GM20000 (cell line): Measurements from ENCODE around the gene CYP27A1.

Experiments used
- DNase-seq: peaks from one replicate; pipeline ENCODE4 v3.0.0; 2012; ENCODE audit warnings: low spot score
- CTCF ChIP-seq: IDR thresholded peaks from 2 replicates; pipeline ENCODE4 v1.5.1; 2012; ENCODE audit warnings: mild to moderate bottlenecking, control low read depth; ENCODE audit errors: extremely low read depth, missing control alignments

CYP27A1 gene

DNA sequence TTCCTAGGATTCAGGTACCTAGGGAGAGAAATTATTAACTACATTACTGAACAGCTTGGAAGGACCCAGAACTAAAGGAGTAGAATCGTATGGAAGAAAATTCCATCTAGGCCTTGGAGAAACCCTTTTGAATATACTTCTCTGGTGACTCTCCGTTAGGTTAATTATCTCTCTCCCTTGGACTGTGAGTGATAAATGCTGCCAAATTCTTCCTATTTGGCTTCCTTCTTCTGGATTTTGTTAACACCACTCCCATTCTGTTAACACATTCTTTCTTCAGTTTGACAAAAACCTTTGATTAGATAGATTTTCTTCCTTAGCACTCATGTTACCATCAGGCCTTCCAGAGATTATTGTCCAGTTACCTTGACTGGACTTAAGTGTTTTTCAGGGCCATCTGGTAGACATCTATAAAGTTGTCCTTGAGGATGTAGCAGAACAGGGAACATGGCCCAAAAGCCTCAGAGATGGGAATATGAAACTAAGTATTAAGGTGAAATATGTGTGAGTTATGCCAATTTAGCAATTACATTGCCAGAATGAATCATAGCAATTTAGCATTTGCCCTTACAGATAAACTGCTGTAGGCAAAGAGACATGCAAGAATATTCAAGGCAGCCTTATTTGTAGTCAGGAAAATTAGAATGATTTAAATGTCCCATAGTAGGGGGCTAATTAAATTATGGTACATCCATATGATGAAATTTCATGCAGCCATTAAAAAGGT, 6.7 kb downstream of the CYP27A1 start:
- TF ChIP-seq CTCF, result no peak
- no peak for DNase-seq

- TF ChIP-seq CTCF, result no peak
Measured at GRCh38 chr2:218792433-218792832, 10.5 kb downstream of the CYP27A1 start.

GRCh38 chr2:218796691-218797090, 14.7 kb downstream of the CYP27A1 start:
- no peak for TF ChIP-seq CTCF
- no peak for DNase-seq

More at GRCh38 chr2:218792433-218792832, 10.5 kb downstream of the CYP27A1 start:
- DNase-seq, result no peak

- no peak for DNase-seq
- no peak for TF ChIP-seq CTCF
Measured at GRCh38 chr2:218798767-218799504, 17.0 kb downstream of the CYP27A1 start.

- TF ChIP-seq CTCF, result no peak
- no peak for DNase-seq
Measured at GRCh38 chr2:218799990-218800389, 18.0 kb downstream of the CYP27A1 start.

- no peak for TF ChIP-seq CTCF
Measured at GRCh38 chr2:218802386-218802994, 20.5 kb downstream of the CYP27A1 start.

DNA sequence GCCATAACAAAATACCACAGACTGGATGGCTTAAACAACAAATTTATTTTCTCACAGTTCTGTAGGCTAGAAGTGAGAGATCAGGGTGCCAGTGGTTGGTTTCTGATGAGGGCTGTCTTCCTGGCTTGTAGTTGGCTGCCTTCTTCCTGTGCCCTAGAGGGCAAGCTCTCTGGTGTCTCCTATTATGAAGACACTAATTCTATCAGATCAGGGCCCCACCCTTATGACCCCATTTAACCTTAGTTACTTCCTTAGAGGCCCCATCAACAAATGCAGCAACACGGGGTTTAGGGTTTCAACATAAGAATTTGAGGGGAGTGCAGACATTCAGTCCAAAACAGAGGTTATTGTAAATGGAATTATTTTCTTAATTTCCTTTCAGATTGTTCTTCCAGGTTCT, 22.9 kb downstream of the CYP27A1 start:
- no peak for DNase-seq
- TF ChIP-seq CTCF, result no peak

More at GRCh38 chr2:218802386-218802994, 20.5 kb downstream of the CYP27A1 start:
- DNase-seq, result no peak
